A673 (cell line): ENCODE results near the gene ITGBL1.

ENCODE experiments used
- EZH2 ChIP-seq: fragments of 200-600 bp; sonication (generic); IDR thresholded peaks from 2 replicates; pipeline ENCODE4 v1.6.1; 2017; ENCODE audit warnings: borderline replicate concordance, low read depth, mild to moderate bottlenecking, mixed read lengths, antibody characterized with exemption, low read length; ENCODE audit not compliant: poor library complexity, severe bottlenecking
- TF ChIP-seq, protein P1 (sequence below): fragments of 300-800, 200-600 bp; sonication (generic); conservative IDR thresholded peaks from 2 replicates; pipeline ENCODE4 v1.5.1; 2017; ENCODE audit warnings: low read depth, mild to moderate bottlenecking, antibody characterized with exemption, low read length, moderate library complexity, mixed read lengths

- TF ChIP-seq, protein P1, sequence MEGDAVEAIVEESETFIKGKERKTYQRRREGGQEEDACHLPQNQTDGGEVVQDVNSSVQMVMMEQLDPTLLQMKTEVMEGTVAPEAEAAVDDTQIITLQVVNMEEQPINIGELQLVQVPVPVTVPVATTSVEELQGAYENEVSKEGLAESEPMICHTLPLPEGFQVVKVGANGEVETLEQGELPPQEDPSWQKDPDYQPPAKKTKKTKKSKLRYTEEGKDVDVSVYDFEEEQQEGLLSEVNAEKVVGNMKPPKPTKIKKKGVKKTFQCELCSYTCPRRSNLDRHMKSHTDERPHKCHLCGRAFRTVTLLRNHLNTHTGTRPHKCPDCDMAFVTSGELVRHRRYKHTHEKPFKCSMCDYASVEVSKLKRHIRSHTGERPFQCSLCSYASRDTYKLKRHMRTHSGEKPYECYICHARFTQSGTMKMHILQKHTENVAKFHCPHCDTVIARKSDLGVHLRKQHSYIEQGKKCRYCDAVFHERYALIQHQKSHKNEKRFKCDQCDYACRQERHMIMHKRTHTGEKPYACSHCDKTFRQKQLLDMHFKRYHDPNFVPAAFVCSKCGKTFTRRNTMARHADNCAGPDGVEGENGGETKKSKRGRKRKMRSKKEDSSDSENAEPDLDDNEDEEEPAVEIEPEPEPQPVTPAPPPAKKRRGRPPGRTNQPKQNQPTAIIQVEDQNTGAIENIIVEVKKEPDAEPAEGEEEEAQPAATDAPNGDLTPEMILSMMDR: no peak
- no peak for TF ChIP-seq EZH2
Observed at GRCh38 chr13:101457176-101457575, 4.7 kb downstream of the ITGBL1 start.
